Endothelial cell of hepatic sinusoid (primary cell): ENCODE measurements around the gene ORMDL2.

ENCODE experiments used
- in situ Hi-C: cut with HindIII; loops from 2 replicates; pipeline ENCODE4 v1.10.0; 2017; ENCODE audit warnings: low sequenced_read_pairs

Gene ORMDL2, protein sequence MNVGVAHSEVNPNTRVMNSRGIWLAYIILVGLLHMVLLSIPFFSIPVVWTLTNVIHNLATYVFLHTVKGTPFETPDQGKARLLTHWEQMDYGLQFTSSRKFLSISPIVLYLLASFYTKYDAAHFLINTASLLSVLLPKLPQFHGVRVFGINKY

GRCh38 chr12:55817345-55818139 is at the start of gene ORMDL2, which contains the start of gene SARNP:
Gene ORMDL2 (plus strand): TSS chr12:55818041. CDS start chr12:55819000, 959 bp downstream.
Gene SARNP (minus strand): TSS chr12:55817724. CDS start chr12:55817701, 23 bp downstream.
- in situ Hi-C loops: loop anchor here (5.0 kb wide), 1 partner anchor 115 kb away; the partner anchor contains the start of gene DGKA

DNA sequence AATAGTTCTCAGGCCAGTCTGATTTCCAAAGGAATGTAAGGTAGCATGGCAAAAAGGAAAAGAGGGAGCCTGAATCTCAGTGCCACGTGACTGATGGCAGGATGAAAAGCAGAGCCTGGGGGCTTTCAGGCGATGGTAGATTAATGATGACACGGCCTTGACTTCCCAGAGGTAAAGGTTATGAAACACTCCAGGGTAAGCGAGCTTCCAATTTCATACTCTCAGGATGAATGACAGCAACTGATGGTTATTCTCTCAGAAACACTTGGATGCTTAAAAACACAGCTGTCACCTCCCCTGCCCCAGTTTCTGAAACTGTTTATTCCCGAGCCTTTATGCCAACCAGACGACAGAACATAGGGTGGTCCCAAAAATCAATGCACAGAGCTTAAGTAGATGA is 46.1 kb upstream of the ORMDL2 start:
- in situ Hi-C loops: no loop called here

GRCh38 chr12:55777856-55778255 is 40.0 kb upstream of the ORMDL2 start:
- in situ Hi-C loops: no loop called here

DNA sequence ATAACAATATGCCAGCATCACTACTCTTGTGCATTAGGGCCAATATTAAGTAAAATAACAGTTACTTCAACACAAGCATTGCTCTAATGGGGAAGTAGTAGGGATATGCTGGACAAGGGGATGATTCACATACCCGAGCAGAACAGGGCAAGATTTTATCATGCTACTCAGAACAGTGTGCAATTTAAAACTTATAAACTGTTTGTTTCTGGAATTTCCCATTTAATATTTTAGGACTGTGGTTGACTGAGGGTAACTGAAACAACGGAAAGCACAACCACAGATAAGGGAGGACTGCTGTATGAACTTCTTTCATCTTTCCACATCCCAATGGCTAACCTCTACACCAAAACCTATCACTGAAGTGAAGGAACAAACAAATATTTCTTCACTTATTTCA is 37.2 kb upstream of the ORMDL2 start:
- in situ Hi-C loops: no loop called here

GRCh38 chr12:55788546-55788945 is 29.3 kb upstream of the ORMDL2 start:
- in situ Hi-C loops: no loop called here

DNA sequence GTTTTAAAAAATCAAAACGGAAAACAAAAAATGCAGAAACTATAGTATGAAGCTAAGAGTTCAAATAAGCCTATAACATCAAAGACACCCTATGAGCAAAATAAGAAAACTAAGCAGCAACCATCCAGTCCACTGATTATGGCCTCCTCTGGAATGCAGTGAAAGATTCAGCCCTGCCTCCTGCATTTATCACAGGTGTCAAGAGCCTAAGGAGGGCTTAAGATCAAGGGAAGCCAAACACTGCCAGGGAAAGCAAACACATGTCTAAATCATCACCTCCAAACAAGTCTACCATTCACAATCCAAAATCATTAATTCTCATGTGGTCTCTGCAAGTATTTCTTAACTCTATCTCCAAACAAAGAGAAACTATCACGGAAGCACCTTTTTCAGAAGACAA is 28.7 kb upstream of the ORMDL2 start:
- in situ Hi-C loops: no loop called here

- in situ Hi-C loops: no loop called here
These were observed 27.9 kb upstream of the ORMDL2 start for GRCh38 chr12:55789893-55790292.

GRCh38 chr12:55795950-55796349 is 21.9 kb upstream of the ORMDL2 start:
- in situ Hi-C loops: loop anchor here (5.0 kb wide), 1 partner anchor 39 kb away; no protein-coding TSS in a partner anchor

DNA sequence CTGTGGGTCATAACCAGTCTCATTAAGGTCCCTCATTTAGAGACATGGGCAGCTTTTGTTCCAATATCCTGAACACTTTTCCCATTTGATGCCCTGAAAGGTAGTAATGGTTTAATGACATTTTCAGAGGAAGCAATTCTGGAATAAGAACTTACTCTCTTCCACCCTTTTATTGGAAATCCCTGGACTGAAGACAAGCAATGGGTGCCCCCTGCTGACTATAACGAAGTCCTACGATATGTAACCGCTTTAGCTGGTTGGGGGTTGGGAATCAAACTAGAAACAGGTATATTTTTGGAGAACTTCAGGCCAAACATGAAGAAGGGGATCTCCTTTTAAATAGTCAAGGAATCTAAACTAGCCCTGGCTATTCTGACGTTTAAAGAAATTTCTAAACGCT is 20.8 kb upstream of the ORMDL2 start:
- in situ Hi-C loops: loop anchor here (5.0 kb wide), 1 partner anchor 40 kb away; no protein-coding TSS in a partner anchor

GRCh38 chr12:55797550-55797949 is 20.3 kb upstream of the ORMDL2 start:
- in situ Hi-C loops: loop anchor here (5.0 kb wide), 1 partner anchor 40 kb away; no protein-coding TSS in a partner anchor

GRCh38 chr12:55806982-55807381 is 10.9 kb upstream of the ORMDL2 start:
- in situ Hi-C loops: no loop called here

DNA sequence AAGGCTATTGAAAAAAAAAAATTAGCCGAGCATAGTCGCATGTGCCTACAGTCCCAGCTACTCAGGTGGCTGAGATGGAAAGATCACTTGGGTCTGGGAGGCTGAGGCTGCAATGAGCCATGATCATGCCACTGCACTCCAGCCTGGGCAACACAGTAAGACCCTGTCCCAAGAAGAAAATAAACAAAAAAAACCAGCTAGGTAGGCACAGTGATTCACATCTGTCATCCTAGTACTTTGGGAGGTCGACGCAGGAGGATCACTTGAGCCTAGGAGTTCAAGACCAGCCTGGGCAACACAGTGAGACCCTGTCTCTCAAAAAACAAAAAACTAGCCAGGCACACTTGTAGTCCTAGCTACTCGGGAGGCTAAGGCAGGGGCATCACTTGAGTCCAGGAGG is 8.6 kb upstream of the ORMDL2 start:
- in situ Hi-C loops: no loop called here

DNA sequence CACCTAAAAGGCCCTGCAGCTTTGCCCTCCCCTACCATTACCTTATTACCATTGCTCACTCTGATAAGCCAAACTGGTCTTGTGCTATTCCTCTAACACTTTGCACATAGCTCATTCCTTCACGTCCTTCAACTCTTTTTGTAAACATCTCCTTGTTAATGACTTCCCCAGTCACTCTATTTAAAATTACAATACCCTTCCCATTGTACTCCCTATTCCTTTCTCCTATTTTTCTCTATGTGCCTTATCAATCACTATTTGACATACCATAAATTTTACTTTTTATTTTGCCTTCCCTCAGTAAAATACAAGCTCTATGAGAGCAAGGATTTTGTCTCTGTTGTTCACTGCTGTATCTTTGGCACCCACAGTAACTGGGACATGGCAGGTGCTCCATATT is 5.8 kb upstream of the ORMDL2 start:
- in situ Hi-C loops: no loop called here

GRCh38 chr12:55814257-55814656 is 3.6 kb upstream of the ORMDL2 start:
- in situ Hi-C loops: no loop called here

DNA sequence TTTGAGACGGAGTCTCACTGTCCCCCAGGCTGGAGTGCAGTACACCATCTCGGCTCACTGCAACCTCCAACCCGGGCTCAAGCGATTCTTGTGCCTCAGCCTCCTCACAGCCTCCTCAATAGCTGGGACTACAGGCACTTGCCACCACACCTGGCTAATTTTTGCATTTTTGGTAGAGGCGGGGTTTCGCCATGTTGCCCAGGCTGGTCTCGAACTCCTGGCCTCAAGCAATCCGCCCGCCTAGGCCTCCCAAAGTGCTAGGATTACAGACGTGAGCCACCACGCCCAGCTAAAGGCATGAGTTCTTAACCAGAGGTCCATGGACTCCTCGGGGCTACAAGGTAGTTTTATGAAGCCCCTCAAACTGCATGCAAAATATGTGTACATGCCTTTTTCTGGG is 2.4 kb upstream of the ORMDL2 start:
- in situ Hi-C loops: loop anchor here (5.0 kb wide), 1 partner anchor 117 kb away; the partner anchor contains the start of gene DGKA

DNA sequence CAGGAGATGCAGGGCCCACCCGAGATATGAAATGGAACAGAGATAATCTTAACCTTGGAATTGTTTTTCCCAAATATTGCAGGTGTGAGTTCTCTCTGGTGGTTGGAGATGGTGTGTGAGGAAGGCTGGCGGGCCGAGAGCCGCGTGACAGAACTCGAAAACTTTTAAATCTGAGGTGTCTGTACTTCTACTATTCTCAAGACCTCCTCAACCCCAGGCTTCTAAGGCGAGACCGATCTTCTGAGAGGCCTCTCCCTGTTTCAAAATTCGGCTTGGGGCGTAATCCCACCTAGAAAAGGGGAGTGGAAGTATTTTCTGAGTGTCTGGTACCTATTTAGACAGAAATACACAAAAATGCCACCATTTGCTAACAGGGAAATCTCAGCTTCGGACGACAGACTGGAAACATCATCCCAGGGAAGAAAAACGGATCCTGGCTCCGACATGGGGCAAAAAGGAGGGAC is 928 bp upstream of the ORMDL2 start:
- in situ Hi-C loops: loop anchor here (5.0 kb wide), 1 partner anchor 115 kb away; the partner anchor contains the start of gene DGKA

GRCh38 chr12:55818140-55818728 is 393 bp downstream of the ORMDL2 start:
- in situ Hi-C loops: loop anchor here (5.0 kb wide), 1 partner anchor 114 kb away; the partner anchor contains the start of gene DGKA

DNA sequence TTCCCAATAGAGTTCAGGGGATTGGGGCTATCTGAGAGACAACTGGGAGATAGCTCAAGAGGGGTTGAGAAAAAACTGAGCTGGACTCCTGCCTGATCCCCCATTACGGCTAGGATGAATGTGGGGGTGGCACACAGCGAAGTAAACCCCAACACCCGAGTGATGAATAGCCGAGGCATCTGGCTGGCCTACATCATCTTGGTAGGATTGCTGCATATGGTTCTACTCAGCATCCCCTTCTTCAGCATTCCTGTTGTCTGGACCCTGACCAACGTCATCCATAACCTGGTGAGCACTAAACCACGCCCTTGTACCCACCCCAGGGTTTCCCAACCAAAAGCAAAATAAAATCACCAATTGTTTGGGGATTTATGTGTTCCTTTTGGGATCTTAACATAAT is 1.0 kb downstream of the ORMDL2 start:
- in situ Hi-C loops: loop anchor here (5.0 kb wide), 1 partner anchor 113 kb away; the partner anchor contains the start of gene DGKA

GRCh38 chr12:55820679-55821078 is 2.8 kb downstream of the ORMDL2 start:
- in situ Hi-C loops: no loop called here

DNA sequence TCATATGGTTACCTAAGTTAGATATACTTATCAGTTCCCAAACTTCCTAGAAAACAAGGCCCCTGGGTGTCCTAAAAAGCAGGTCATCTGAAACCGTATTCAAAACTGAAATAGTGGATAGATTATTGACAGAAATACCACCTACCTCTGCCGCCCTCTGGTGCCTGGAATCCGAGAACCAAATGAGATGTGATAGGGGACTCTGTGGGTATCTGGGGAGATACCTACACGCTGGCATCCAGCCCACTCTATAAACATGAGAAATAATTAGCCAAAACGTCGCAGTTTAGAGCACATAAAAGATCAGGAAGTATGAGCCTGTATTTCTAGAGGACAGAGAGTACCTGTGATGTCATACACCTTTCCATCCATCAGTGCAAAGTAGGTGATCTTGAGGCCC is 4.4 kb downstream of the ORMDL2 start:
- in situ Hi-C loops: no loop called here

GRCh38 chr12:55823419-55823818 is 5.6 kb downstream of the ORMDL2 start:
- in situ Hi-C loops: no loop called here
